SK-N-SH treated with all-trans-retinoic acid at 6 μM for 48 hours (cell line): ENCODE results near the gene CALN1.

Experiments used
- ATAC-seq: fragments of 200-7000 bp; cut with Tn5 transposase; 3 replicates; pipeline ENCODE4 v1.9.1; 2020; ENCODE audit warnings: mild to moderate bottlenecking, moderate library complexity
- ARNTL ChIP-seq: fragments of 450-650 bp; formaldehyde crosslinking; IDR thresholded peaks from 2 replicates; pipeline ENCODE4 v1.5.0; 2020; ENCODE audit warnings: low read depth, mild to moderate bottlenecking, moderate library complexity, borderline replicate concordance
- BACH2 ChIP-seq: fragments of 250-450 bp; sonication (Bioruptor Pico); IDR thresholded peaks from 2 replicates; pipeline ENCODE4 v1.9.0; 2021; ENCODE audit warnings: mild to moderate bottlenecking, borderline replicate concordance
- CSDC2 ChIP-seq: fragments of 250-450 bp; sonication (Bioruptor Pico); IDR thresholded peaks from 2 replicates; pipeline ENCODE4 v1.5.0; 2020; ENCODE audit warnings: mild to moderate bottlenecking, moderate library complexity
- ESRRG ChIP-seq: fragments of 250-450 bp; sonication (Bioruptor Pico); IDR thresholded peaks from 2 replicates; pipeline ENCODE4 v1.6.1; 2021; ENCODE audit warnings: mild to moderate bottlenecking
- GLIS3 ChIP-seq: fragments of 250-450 bp; sonication (Bioruptor Pico); IDR thresholded peaks from 2 replicates; pipeline ENCODE4 v1.5.0; 2020; ENCODE audit warnings: mild to moderate bottlenecking, moderate library complexity
- OSR1 ChIP-seq: fragments of 250-450 bp; sonication (Bioruptor Pico); IDR thresholded peaks from 2 replicates; pipeline ENCODE4 v1.8.0; 2022; ENCODE audit warnings: moderate library complexity, mild to moderate bottlenecking, inconsistent platforms
- PPARA ChIP-seq: fragments of 250-450 bp; sonication (Bioruptor Pico); IDR thresholded peaks from 2 replicates; pipeline ENCODE4 v1.5.0; 2020; ENCODE audit warnings: mild to moderate bottlenecking, borderline replicate concordance
- RARB ChIP-seq: fragments of 250-450 bp; sonication (Bioruptor Pico); IDR thresholded peaks from 2 replicates; pipeline ENCODE4 v1.8.0; 2021; ENCODE audit warnings: mild to moderate bottlenecking, moderate library complexity
- SNAI2 ChIP-seq: fragments of 250-450 bp; sonication (Bioruptor Pico); IDR thresholded peaks from 2 replicates; pipeline ENCODE4 v1.5.0; 2020; ENCODE audit warnings: mild to moderate bottlenecking, moderate library complexity
- TCF4 ChIP-seq: fragments of 250-450 bp; sonication (Bioruptor Pico); IDR thresholded peaks from 2 replicates; pipeline ENCODE4 v1.8.0; 2021; ENCODE audit warnings: mild to moderate bottlenecking, moderate library complexity, borderline replicate concordance
- TOX ChIP-seq: fragments of 250-450 bp; sonication (Bioruptor Pico); IDR thresholded peaks from 2 replicates; pipeline ENCODE4 v1.8.0; 2021; ENCODE audit warnings: mild to moderate bottlenecking, moderate library complexity, borderline replicate concordance
- ZC3H10 ChIP-seq: fragments of 250-450 bp; sonication (Bioruptor Pico); IDR thresholded peaks from 2 replicates; pipeline ENCODE4 v1.5.1; 2021; ENCODE audit warnings: mild to moderate bottlenecking, moderate library complexity
- ZFP30 ChIP-seq: fragments of 450-650 bp; formaldehyde crosslinking; IDR thresholded peaks from 2 replicates; pipeline ENCODE4 v1.5.0; 2022; ENCODE audit warnings: mild to moderate bottlenecking, moderate library complexity
- ZNF565 ChIP-seq: fragments of 450-650 bp; formaldehyde crosslinking; conservative IDR thresholded peaks from 2 replicates; pipeline ENCODE4 v1.5.0; 2020; ENCODE audit warnings: low read depth, mild to moderate bottlenecking, moderate library complexity
- ZNF70 ChIP-seq: fragments of 450-650 bp; formaldehyde crosslinking; IDR thresholded peaks from 2 replicates; pipeline ENCODE4 v1.5.0; 2020; ENCODE audit warnings: mild to moderate bottlenecking, moderate library complexity
- ZNF8 ChIP-seq: fragments of 450-650 bp; formaldehyde crosslinking; IDR thresholded peaks from 2 replicates; pipeline ENCODE4 v1.5.0; 2020; ENCODE audit warnings: mild to moderate bottlenecking, moderate library complexity
- TF ChIP-seq, protein P1 (sequence below): fragments of 250-450 bp; sonication (Bioruptor Pico); IDR thresholded peaks from 2 replicates; pipeline ENCODE4 v1.5.1; 2020; ENCODE audit warnings: low read depth, mild to moderate bottlenecking, moderate library complexity
- TF ChIP-seq, protein P2 (sequence below): fragments of 250-450 bp; sonication (Bioruptor Pico); IDR thresholded peaks from 2 replicates; pipeline ENCODE4 v1.5.0; 2020; ENCODE audit warnings: mild to moderate bottlenecking, moderate library complexity
- TF ChIP-seq, protein P3 (sequence below): fragments of 250-450 bp; sonication (Bioruptor Pico); IDR thresholded peaks from 2 replicates; pipeline ENCODE4 v1.8.0; 2020; ENCODE audit warnings: mild to moderate bottlenecking, moderate library complexity, borderline replicate concordance
- TF ChIP-seq, protein P4 (sequence below): fragments of 250-450 bp; sonication (Bioruptor Pico); IDR thresholded peaks from 2 replicates; pipeline ENCODE4 v1.8.0; 2021; ENCODE audit warnings: low read depth, mild to moderate bottlenecking, moderate library complexity, borderline replicate concordance

The CALN1 gene

DNA sequence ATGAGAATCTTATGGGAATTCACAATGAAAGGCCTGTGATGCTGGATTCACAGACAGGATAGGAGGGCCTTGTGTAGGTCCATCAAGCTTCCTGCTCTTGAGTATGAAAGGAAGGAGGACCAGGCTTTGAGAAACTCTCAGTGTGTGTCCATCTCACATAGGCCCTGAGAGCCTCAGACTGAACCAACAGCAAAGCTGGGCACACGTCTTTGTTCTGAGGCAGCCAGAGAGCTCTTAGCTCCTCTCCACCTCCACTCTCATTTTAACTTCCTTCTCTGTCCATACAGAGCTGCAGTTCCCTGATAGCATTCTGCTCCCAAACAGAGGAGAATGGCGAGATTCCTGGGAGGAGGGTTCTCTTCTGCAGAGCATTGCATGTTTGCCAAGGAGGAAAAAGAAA, 515.6 kb downstream of the CALN1 start:
- TF ChIP-seq SNAI2 (CRISPR knock-in tag) = no peak
- no peak for TF ChIP-seq ZC3H10
- TF ChIP-seq ESRRG (CRISPR knock-in tag) = no peak
- TF ChIP-seq TOX (CRISPR knock-in tag) = no peak
- TF ChIP-seq, protein P1, sequence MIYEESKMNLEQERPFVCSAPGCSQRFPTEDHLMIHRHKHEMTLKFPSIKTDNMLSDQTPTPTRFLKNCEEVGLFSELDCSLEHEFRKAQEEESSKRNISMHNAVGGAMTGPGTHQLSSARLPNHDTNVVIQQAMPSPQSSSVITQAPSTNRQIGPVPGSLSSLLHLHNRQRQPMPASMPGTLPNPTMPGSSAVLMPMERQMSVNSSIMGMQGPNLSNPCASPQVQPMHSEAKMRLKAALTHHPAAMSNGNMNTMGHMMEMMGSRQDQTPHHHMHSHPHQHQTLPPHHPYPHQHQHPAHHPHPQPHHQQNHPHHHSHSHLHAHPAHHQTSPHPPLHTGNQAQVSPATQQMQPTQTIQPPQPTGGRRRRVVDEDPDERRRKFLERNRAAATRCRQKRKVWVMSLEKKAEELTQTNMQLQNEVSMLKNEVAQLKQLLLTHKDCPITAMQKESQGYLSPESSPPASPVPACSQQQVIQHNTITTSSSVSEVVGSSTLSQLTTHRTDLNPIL = no peak
- TF ChIP-seq PPARA (CRISPR knock-in tag) = no peak
- no peak for TF ChIP-seq ZFP30 (CRISPR knock-in tag)
- TF ChIP-seq BACH2 = no peak
- TF ChIP-seq RARB (CRISPR knock-in tag) = no peak
- TF ChIP-seq ZNF8 (CRISPR knock-in tag) = no peak
- no peak for ATAC-seq

DNA sequence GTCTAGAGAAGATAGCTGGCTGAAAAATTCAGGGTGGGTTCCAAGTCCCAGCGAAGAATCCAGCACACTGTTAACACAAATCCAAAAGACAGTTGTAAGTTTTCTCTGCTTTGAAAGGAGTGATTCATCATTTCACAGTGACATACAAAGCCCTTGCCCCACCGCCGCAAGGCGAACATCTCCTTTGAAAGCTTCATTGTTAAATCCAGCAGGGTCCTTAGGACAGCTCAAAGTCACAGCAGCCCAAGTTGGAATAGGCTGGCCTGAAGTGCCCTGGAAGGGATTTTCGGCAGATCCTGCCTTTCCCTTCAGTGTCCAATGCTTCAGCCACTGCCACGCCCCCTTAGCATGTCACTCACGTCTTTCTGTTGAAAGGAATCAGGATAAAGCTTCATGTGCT, 526.1 kb downstream of the CALN1 start:
- TF ChIP-seq, protein P2, sequence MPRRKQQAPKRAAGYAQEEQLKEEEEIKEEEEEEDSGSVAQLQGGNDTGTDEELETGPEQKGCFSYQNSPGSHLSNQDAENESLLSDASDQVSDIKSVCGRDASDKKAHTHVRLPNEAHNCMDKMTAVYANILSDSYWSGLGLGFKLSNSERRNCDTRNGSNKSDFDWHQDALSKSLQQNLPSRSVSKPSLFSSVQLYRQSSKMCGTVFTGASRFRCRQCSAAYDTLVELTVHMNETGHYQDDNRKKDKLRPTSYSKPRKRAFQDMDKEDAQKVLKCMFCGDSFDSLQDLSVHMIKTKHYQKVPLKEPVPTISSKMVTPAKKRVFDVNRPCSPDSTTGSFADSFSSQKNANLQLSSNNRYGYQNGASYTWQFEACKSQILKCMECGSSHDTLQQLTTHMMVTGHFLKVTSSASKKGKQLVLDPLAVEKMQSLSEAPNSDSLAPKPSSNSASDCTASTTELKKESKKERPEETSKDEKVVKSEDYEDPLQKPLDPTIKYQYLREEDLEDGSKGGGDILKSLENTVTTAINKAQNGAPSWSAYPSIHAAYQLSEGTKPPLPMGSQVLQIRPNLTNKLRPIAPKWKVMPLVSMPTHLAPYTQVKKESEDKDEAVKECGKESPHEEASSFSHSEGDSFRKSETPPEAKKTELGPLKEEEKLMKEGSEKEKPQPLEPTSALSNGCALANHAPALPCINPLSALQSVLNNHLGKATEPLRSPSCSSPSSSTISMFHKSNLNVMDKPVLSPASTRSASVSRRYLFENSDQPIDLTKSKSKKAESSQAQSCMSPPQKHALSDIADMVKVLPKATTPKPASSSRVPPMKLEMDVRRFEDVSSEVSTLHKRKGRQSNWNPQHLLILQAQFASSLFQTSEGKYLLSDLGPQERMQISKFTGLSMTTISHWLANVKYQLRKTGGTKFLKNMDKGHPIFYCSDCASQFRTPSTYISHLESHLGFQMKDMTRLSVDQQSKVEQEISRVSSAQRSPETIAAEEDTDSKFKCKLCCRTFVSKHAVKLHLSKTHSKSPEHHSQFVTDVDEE (CRISPR knock-in tag) = no peak
- TF ChIP-seq ZC3H10 (no peak), ARNTL (CRISPR knock-in tag) (no peak), OSR1 (no peak), ZNF565 (CRISPR knock-in tag) (no peak), RARB (CRISPR knock-in tag) (no peak)
- TF ChIP-seq, protein P3, sequence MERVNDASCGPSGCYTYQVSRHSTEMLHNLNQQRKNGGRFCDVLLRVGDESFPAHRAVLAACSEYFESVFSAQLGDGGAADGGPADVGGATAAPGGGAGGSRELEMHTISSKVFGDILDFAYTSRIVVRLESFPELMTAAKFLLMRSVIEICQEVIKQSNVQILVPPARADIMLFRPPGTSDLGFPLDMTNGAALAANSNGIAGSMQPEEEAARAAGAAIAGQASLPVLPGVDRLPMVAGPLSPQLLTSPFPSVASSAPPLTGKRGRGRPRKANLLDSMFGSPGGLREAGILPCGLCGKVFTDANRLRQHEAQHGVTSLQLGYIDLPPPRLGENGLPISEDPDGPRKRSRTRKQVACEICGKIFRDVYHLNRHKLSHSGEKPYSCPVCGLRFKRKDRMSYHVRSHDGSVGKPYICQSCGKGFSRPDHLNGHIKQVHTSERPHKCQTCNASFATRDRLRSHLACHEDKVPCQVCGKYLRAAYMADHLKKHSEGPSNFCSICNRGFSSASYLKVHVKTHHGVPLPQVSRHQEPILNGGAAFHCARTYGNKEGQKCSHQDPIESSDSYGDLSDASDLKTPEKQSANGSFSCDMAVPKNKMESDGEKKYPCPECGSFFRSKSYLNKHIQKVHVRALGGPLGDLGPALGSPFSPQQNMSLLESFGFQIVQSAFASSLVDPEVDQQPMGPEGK (CRISPR knock-in tag) = no peak
- ATAC-seq = no peak

DNA sequence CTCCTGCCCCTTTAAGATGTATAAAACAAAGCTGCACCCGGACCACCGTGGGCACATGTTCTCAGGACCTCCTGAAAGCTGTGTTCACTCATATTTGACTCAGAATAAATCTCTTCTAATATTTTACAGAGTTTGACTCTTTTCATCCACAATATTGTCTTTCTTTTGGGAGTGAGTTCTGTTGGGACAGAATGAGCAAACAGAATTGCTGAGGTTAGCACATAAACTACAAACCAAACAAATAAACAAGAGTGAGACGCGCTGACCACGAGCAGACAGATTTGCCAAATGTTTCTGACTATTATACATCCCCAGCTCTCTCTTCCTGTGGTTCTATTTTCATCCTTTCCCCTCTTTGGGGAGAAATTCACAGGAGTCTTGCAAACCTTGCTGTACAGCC, 526.7 kb downstream of the CALN1 start:
- ATAC-seq = no peak
- no peak for TF ChIP-seq CSDC2 (CRISPR knock-in tag)
- TF ChIP-seq, protein P1 = no peak
- no peak for TF ChIP-seq ZNF70 (CRISPR knock-in tag)
- no peak for TF ChIP-seq ZC3H10
- TF ChIP-seq, protein P4, sequence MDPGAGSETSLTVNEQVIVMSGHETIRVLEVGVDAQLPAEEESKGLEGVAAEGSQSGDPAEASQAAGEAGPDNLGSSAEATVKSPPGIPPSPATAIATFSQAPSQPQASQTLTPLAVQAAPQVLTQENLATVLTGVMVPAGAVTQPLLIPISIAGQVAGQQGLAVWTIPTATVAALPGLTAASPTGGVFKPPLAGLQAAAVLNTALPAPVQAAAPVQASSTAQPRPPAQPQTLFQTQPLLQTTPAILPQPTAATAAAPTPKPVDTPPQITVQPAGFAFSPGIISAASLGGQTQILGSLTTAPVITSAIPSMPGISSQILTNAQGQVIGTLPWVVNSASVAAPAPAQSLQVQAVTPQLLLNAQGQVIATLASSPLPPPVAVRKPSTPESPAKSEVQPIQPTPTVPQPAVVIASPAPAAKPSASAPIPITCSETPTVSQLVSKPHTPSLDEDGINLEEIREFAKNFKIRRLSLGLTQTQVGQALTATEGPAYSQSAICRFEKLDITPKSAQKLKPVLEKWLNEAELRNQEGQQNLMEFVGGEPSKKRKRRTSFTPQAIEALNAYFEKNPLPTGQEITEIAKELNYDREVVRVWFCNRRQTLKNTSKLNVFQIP (CRISPR knock-in tag) = no peak
- TF ChIP-seq TCF4 (CRISPR knock-in tag) = no peak
- TF ChIP-seq RARB (CRISPR knock-in tag) = no peak
- TF ChIP-seq, protein P2 (CRISPR knock-in tag) = no peak
- TF ChIP-seq ZNF565 (CRISPR knock-in tag) = no peak
- TF ChIP-seq ARNTL (CRISPR knock-in tag) = no peak
- TF ChIP-seq ZFP30 (CRISPR knock-in tag) = no peak
- TF ChIP-seq PPARA (CRISPR knock-in tag) = no peak
- TF ChIP-seq, protein P3 (CRISPR knock-in tag) = no peak
- no peak for TF ChIP-seq ZNF8 (CRISPR knock-in tag)
- no peak for TF ChIP-seq BACH2
- TF ChIP-seq GLIS3 (CRISPR knock-in tag) = no peak
